DOHH2 (cell line): Measurements from ENCODE around the gene GYPA.
"Not testable (repeated sequence)": the region's sequence is repeated elsewhere in the genome, so short reads cannot be mapped to it uniquely, and the experiment has no call there.

Source experiments
- H3F3A ChIP-seq: fragments of 200-600 bp; sonication (generic), shearing (Covaris generic); 2 replicates; pipeline ENCODE4 v1.6.0; 2016; ENCODE audit warnings: antibody characterized with exemption, mild to moderate bottlenecking; ENCODE audit not compliant: control insufficient read depth, insufficient read depth
- H3K27ac ChIP-seq: fragments of 200-600 bp; sonication (generic); 2 replicates; pipeline ENCODE4 v1.5.1; 2014; ENCODE audit warnings: low read depth, mild to moderate bottlenecking, low read length, moderate library complexity
- H3K27me3 ChIP-seq: fragments of 200-600 bp; sonication (generic); 2 replicates; pipeline ENCODE4 v1.6.1; 2014; ENCODE audit warnings: mild to moderate bottlenecking, low read length, mixed read lengths; ENCODE audit not compliant: control insufficient read depth
- H3K36me3 ChIP-seq: fragments of 200-600 bp; sonication (generic); 2 replicates; pipeline ENCODE4 v1.6.1; 2014; ENCODE audit warnings: mild to moderate bottlenecking, low read length, moderate library complexity, mixed read lengths; ENCODE audit not compliant: control insufficient read depth
- H3K4me1 ChIP-seq: fragments of 200-600 bp; sonication (generic); 2 replicates; pipeline ENCODE4 v1.6.1; 2014; ENCODE audit warnings: mild to moderate bottlenecking, low read length, mixed read lengths; ENCODE audit not compliant: control insufficient read depth
- H3K4me2 ChIP-seq: fragments of 200-600 bp; sonication (generic); 2 replicates; pipeline ENCODE4 v1.6.0; 2014; ENCODE audit warnings: mild to moderate bottlenecking, low read length, moderate library complexity
- H3K4me3 ChIP-seq: fragments of 200-600 bp; sonication (generic); 2 replicates; pipeline ENCODE4 v1.5.1; 2014; ENCODE audit warnings: mild to moderate bottlenecking, low read length, mixed read lengths
- H3K79me2 ChIP-seq: fragments of 200-600 bp; sonication (generic); 2 replicates; pipeline ENCODE4 v1.6.1; 2014; ENCODE audit warnings: mild to moderate bottlenecking, low read length, mixed read lengths; ENCODE audit not compliant: control insufficient read depth
- H3K9me2 ChIP-seq: fragments of 200-600 bp; sonication (generic); replicated peaks from 2 replicates; pipeline ENCODE4 v1.6.1; 2014; ENCODE audit warnings: mild to moderate bottlenecking, low read length, mixed read lengths; ENCODE audit not compliant: control insufficient read depth
- H3K9me3 ChIP-seq: fragments of 200-600 bp; sonication (generic); 2 replicates; pipeline ENCODE4 v1.6.1; 2014; ENCODE audit warnings: antibody characterized with exemption, low read length, mixed read lengths; ENCODE audit not compliant: control insufficient read depth, insufficient read depth
- H4K20me1 ChIP-seq: fragments of 200-600 bp; sonication (generic); 2 replicates; pipeline ENCODE4 v1.6.0; 2014; ENCODE audit warnings: low read depth, mild to moderate bottlenecking, antibody characterized with exemption, low read length, moderate library complexity; ENCODE audit not compliant: control insufficient read depth, insufficient read depth
- CTCF ChIP-seq: fragments of 200-600 bp; sonication (generic); IDR thresholded peaks from one replicate; pipeline ENCODE4 v1.5.1; 2014; ENCODE audit warnings: antibody characterized with exemption, mild to moderate bottlenecking, low read depth, low read length; ENCODE audit not compliant: poor library complexity, severe bottlenecking
- EZH2phosphoT487 ChIP-seq: fragments of 200-600 bp; sonication (generic); IDR thresholded peaks from 2 replicates; pipeline ENCODE4 v1.6.1; 2017; ENCODE audit warnings: borderline replicate concordance, mild to moderate bottlenecking, antibody characterized with exemption, low read length, moderate library complexity, mixed read lengths

The GYPA gene

GRCh38 chr4:144171697-144172096 lies 31.2 kb upstream of the GYPA start:
- Histone ChIP-seq H3K4me3 (no peak overlapping the region), H3K27ac (no peak overlapping the region), H3K27me3 (peaks cover 4% of the 10 kb centered on the region; the same call in 1 of the 2 replicates), H3F3A (no peaks in the 10 kb centered on the region), H3K4me1 (no peaks in the 10 kb centered on the region), H3K36me3 (no peaks in the 10 kb centered on the region), H3K79me2 (no peaks in the 10 kb centered on the region), H3K9me3 (no peaks in the 10 kb centered on the region), H4K20me1 (no peaks in the 10 kb centered on the region), H3K4me2 (no peak overlapping the region), H3K9me2 (no peaks in the 10 kb centered on the region)
- TF ChIP-seq EZH2phosphoT487 (no peak), CTCF (no peak)

GRCh38 chr4:144169211-144169610 lies 28.7 kb upstream of the GYPA start:
- Histone ChIP-seq H3K9me3 (no peaks in the 10 kb centered on the region), H3K4me2 (no peak overlapping the region), H3K36me3 (no peaks in the 10 kb centered on the region), H3F3A (no peaks in the 10 kb centered on the region), H3K4me1 (no peaks in the 10 kb centered on the region), H3K9me2 (no peaks in the 10 kb centered on the region), H3K4me3 (no peak overlapping the region), H3K27ac (no peak overlapping the region), H4K20me1 (no peaks in the 10 kb centered on the region), H3K79me2 (no peaks in the 10 kb centered on the region), H3K27me3 (peaks cover 4% of the 10 kb centered on the region; the same call in 1 of the 2 replicates)
- TF ChIP-seq CTCF (no peak), EZH2phosphoT487 (no peak)

GRCh38 chr4:144154044-144154443 lies 13.5 kb upstream of the GYPA start:
- Histone ChIP-seq H4K20me1 (no peaks in the 10 kb centered on the region), H3K9me3 (no peaks in the 10 kb centered on the region), H3K9me2 (no peaks in the 10 kb centered on the region), H3K27me3 (no peaks in the 10 kb centered on the region), H3K4me3 (no peak overlapping the region), H3F3A (no peaks in the 10 kb centered on the region), H3K36me3 (no peaks in the 10 kb centered on the region), H3K4me1 (no peaks in the 10 kb centered on the region), H3K27ac (no peak overlapping the region), H3K4me2 (no peak overlapping the region), H3K79me2 (no peaks in the 10 kb centered on the region)
- TF ChIP-seq EZH2phosphoT487 (no peak), CTCF (no peak)

GRCh38 chr4:144142690-144143326 lies 2.3 kb upstream of the GYPA start:
- H3K9me2 ChIP-seq, H3K27ac ChIP-seq, H3K9me3 ChIP-seq, H3K4me2 ChIP-seq, H3K79me2 ChIP-seq, H4K20me1 ChIP-seq, H3K4me3 ChIP-seq, H3F3A ChIP-seq, H3K36me3 ChIP-seq, H3K4me1 ChIP-seq, H3K27me3 ChIP-seq: not testable (repeated sequence)
- TF ChIP-seq CTCF = peak; percentile 60
